Coronary artery (tissue), 2 donors: ENCODE data around the gene FBXO46.
A peak's percentile ranks its signal among the peaks of the same experiment; 100 is the strongest.

Experiments
- DNase-seq: peaks from one replicate; pipeline ENCODE4 v3.0.0-alpha.2; 2017; ENCODE audit warnings: low spot score
- H3K27ac ChIP-seq, 2 donors: fragments of 200-600 bp; sonication (generic); one replicate each; pipeline ENCODE4 v1.5.1; 2016 to 2019
- H3K4me3 ChIP-seq: fragments of 200-600 bp; sonication (generic); 2 replicates; pipeline ENCODE4 v1.5.1; 2016; ENCODE audit warnings: mild to moderate bottlenecking, moderate library complexity
- CTCF ChIP-seq: fragments of 200-600 bp; sonication (generic); IDR thresholded peaks from one replicate; pipeline ENCODE4 v1.5.1; 2019; ENCODE audit warnings: antibody characterized with exemption

Gene FBXO46

GRCh38 chr19:45773384-45773783 lies 42.7 kb upstream of the FBXO46 start:
- Histone ChIP-seq H3K27ac (peak overlapping the region in 1 of 2 donors; percentile 17), H3K4me3 (no peak overlapping the region)
- no peak for TF ChIP-seq CTCF
- no peak for DNase-seq

GRCh38 chr19:45772912-45773311 lies 42.2 kb upstream of the FBXO46 start:
- Histone ChIP-seq H3K27ac (peak overlapping the region in 1 of 2 donors; percentile 17), H3K4me3 (no peak overlapping the region)
- TF ChIP-seq CTCF, result no peak
- DNase-seq, result no peak

- no peak for TF ChIP-seq CTCF
- no peak for DNase-seq
- H3K4me3 ChIP-seq, result no peak overlapping the region
- H3K27ac ChIP-seq, result peak overlapping the region in 1 of 2 donors; percentile 95
Measured at GRCh38 chr19:45772130-45772840, 41.6 kb upstream of the FBXO46 start.

GRCh38 chr19:45771311-45771933 lies 40.7 kb upstream of the FBXO46 start:
- DNase-seq, result no peak
- no peak for TF ChIP-seq CTCF
- H3K4me3 ChIP-seq, result peak overlapping the region; percentile 87

GRCh38 chr19:45770192-45771101 lies 39.8 kb upstream of the FBXO46 start:
- TF ChIP-seq CTCF, result peak; percentile 97
- DNase-seq, result peak; percentile 99
- Histone ChIP-seq H3K27ac (peak overlapping the region; percentile 93 to 95), H3K4me3 (peak overlapping the region; percentile 87)

More at GRCh38 chr19:45771311-45771933, 40.7 kb upstream of the FBXO46 start:
- H3K27ac ChIP-seq, result peak overlapping the region; percentile 93 to 95

GRCh38 chr19:45769821-45770191 lies 39.1 kb upstream of the FBXO46 start:
- no peak for DNase-seq
- TF ChIP-seq CTCF, result no peak
- Histone ChIP-seq H3K27ac (peak overlapping the region; percentile 93 to 95), H3K4me3 (peak overlapping the region; percentile 87)
